Activated T-helper 1 cell treated with anti-CD3 and anti-CD28 coated beads, Interleukin-12 subunit alpha, Interleukin-12 subunit beta, Interleukin-2, Interleukin-4 antibody, amounts not matched to agents 30 ng/mL and 10 ng/mL and 1 ng/mL, durations not matched to agents 14 hours and 24 hours and 36 hours (primary cell): Measurements from ENCODE around the gene GUCY1A2. TPM values are rescaled to one million over a fixed set of nuclear protein-coding genes. Genes with fewer than 3 reads are reported as not detected.

Experiments
- DNase-seq: peaks from one replicate; pipeline ENCODE4 v3.0.0; 2021; ENCODE audit warnings: low spot score
- H3K27ac Mint-ChIP-seq: one replicate; pipeline ENCODE4 v1.8.0; 2021; ENCODE audit warnings: mild to moderate bottlenecking, mixed read lengths
- H3K27me3 Mint-ChIP-seq: one replicate; pipeline ENCODE4 v1.8.0; 2022; ENCODE audit warnings: mild to moderate bottlenecking, moderate library complexity, mixed read lengths; ENCODE audit not compliant: insufficient read depth
- H3K36me3 Mint-ChIP-seq: one replicate; pipeline ENCODE4 v1.8.0; 2021; ENCODE audit warnings: low read depth, mixed read lengths
- H3K4me1 Mint-ChIP-seq: one replicate; pipeline ENCODE4 v1.8.0; 2021; ENCODE audit warnings: low read depth, mixed read lengths
- H3K4me3 Mint-ChIP-seq: one replicate; pipeline ENCODE4 v1.8.0; 2021; ENCODE audit warnings: mild to moderate bottlenecking, moderate library complexity, mixed read lengths
- H3K9me3 Mint-ChIP-seq: one replicate; pipeline ENCODE4 v1.8.0; 2021; ENCODE audit warnings: mixed read lengths
- intact Hi-C: fragments of 100-400 bp; cut with micrococcal nuclease; formaldehyde crosslinking; loops from one replicate; pipeline ENCODE4 v1.15.1; 2024
- total RNA-seq: library from RNA; stranded (reverse); gene quantifications from 2 replicates; pipeline ENCODE4 v1.2.3, GENCODE V29; 2022

The GUCY1A2 gene
- total RNA-seq, 1 donor from 2014 or later = not detected

- Mint-ChIP-seq H3K36me3 (no peaks in the 10 kb centered on the region), H3K27me3 (no peaks in the 10 kb centered on the region), H3K9me3 (peaks cover 10% of the 10 kb centered on the region), H3K4me1 (no peaks in the 10 kb centered on the region), H3K27ac (no peak overlapping the region), H3K4me3 (no peak overlapping the region)
- DNase-seq = no peak
- intact Hi-C loops = no loop called here
These were observed 58.9 kb downstream of the GUCY1A2 start for GRCh38 chr11:106959386-106959785.

- intact Hi-C loops = no loop called here
- Mint-ChIP-seq H3K27me3 (no peaks in the 10 kb centered on the region), H3K27ac (no peak overlapping the region)
These were observed 59.6 kb downstream of the GUCY1A2 start for GRCh38 chr11:106958517-106959248.

GRCh38 chr11:106957030-106957482, 61.2 kb downstream of the GUCY1A2 start:
- intact Hi-C loops = no loop called here
- Mint-ChIP-seq H3K9me3 (peaks cover 14% of the 10 kb centered on the region), H3K4me1 (no peaks in the 10 kb centered on the region), H3K4me3 (no peak overlapping the region), H3K27ac (no peak overlapping the region), H3K36me3 (no peaks in the 10 kb centered on the region), H3K27me3 (no peaks in the 10 kb centered on the region)
- DNase-seq = no peak

More at GRCh38 chr11:106958517-106959248, 59.6 kb downstream of the GUCY1A2 start:
- H3K36me3 Mint-ChIP-seq = no peaks in the 10 kb centered on the region
- no peak for DNase-seq
- H3K9me3 Mint-ChIP-seq = peaks cover 14% of the 10 kb centered on the region
- H3K4me3 Mint-ChIP-seq = no peak overlapping the region
- H3K4me1 Mint-ChIP-seq = no peaks in the 10 kb centered on the region

- intact Hi-C loops = no loop called here
- H3K27ac Mint-ChIP-seq = no peak overlapping the region
- no peak overlapping the region for H3K4me3 Mint-ChIP-seq
- peaks cover 5% of the 10 kb centered on the region for H3K9me3 Mint-ChIP-seq
- DNase-seq = no peak
- no peaks in the 10 kb centered on the region for H3K4me1 Mint-ChIP-seq
- H3K27me3 Mint-ChIP-seq = no peaks in the 10 kb centered on the region
- H3K36me3 Mint-ChIP-seq = no peaks in the 10 kb centered on the region
These were observed 68.2 kb downstream of the GUCY1A2 start for GRCh38 chr11:106950067-106950491.

- Mint-ChIP-seq H3K27ac (no peak overlapping the region), H3K27me3 (no peaks in the 10 kb centered on the region), H3K36me3 (no peaks in the 10 kb centered on the region), H3K4me1 (no peaks in the 10 kb centered on the region), H3K4me3 (no peak overlapping the region), H3K9me3 (peaks cover 4% of the 10 kb centered on the region)
- intact Hi-C loops = no loop called here
- no peak for DNase-seq
These were observed 75.2 kb downstream of the GUCY1A2 start for GRCh38 chr11:106943089-106943488.

- Mint-ChIP-seq H3K27ac (no peak overlapping the region), H3K9me3 (peaks cover 12% of the 10 kb centered on the region), H3K4me3 (no peak overlapping the region), H3K27me3 (no peaks in the 10 kb centered on the region), H3K4me1 (no peaks in the 10 kb centered on the region), H3K36me3 (no peaks in the 10 kb centered on the region)
- intact Hi-C loops = no loop called here
- no peak for DNase-seq
These were observed 79.1 kb downstream of the GUCY1A2 start for GRCh38 chr11:106939157-106939556.

GRCh38 chr11:106937111-106937510, 81.2 kb downstream of the GUCY1A2 start:
- intact Hi-C loops = no loop called here
- peaks cover 8% of the 10 kb centered on the region for H3K9me3 Mint-ChIP-seq
- DNase-seq = no peak
- H3K27ac Mint-ChIP-seq = no peak overlapping the region
- H3K27me3 Mint-ChIP-seq = no peaks in the 10 kb centered on the region
- no peaks in the 10 kb centered on the region for H3K36me3 Mint-ChIP-seq
- no peaks in the 10 kb centered on the region for H3K4me1 Mint-ChIP-seq
- no peak overlapping the region for H3K4me3 Mint-ChIP-seq

GRCh38 chr11:106925245-106925644, 93.0 kb downstream of the GUCY1A2 start:
- Mint-ChIP-seq H3K27me3 (no peaks in the 10 kb centered on the region), H3K4me1 (no peaks in the 10 kb centered on the region), H3K9me3 (no peaks in the 10 kb centered on the region), H3K4me3 (no peak overlapping the region), H3K27ac (no peak overlapping the region), H3K36me3 (no peaks in the 10 kb centered on the region)
- no peak for DNase-seq
- intact Hi-C loops = no loop called here

- no peak overlapping the region for H3K4me3 Mint-ChIP-seq
- no peak overlapping the region for H3K27ac Mint-ChIP-seq
- H3K4me1 Mint-ChIP-seq = no peaks in the 10 kb centered on the region
- no peak for DNase-seq
- intact Hi-C loops = no loop called here
- H3K9me3 Mint-ChIP-seq = peaks cover 4% of the 10 kb centered on the region
- no peaks in the 10 kb centered on the region for H3K27me3 Mint-ChIP-seq
- no peaks in the 10 kb centered on the region for H3K36me3 Mint-ChIP-seq
These were observed 97.3 kb downstream of the GUCY1A2 start for GRCh38 chr11:106920899-106921509.

- no peaks in the 10 kb centered on the region for H3K4me1 Mint-ChIP-seq
- no peak overlapping the region for H3K4me3 Mint-ChIP-seq
- no peak for DNase-seq
- H3K27ac Mint-ChIP-seq = no peak overlapping the region
- H3K27me3 Mint-ChIP-seq = no peaks in the 10 kb centered on the region
- H3K9me3 Mint-ChIP-seq = peaks cover 4% of the 10 kb centered on the region
- intact Hi-C loops = no loop called here
- no peaks in the 10 kb centered on the region for H3K36me3 Mint-ChIP-seq
These were observed 100.3 kb downstream of the GUCY1A2 start for GRCh38 chr11:106917973-106918372.

GRCh38 chr11:106914409-106914808, 103.9 kb downstream of the GUCY1A2 start:
- intact Hi-C loops = no loop called here
- no peak overlapping the region for H3K4me3 Mint-ChIP-seq
- no peaks in the 10 kb centered on the region for H3K27me3 Mint-ChIP-seq
- no peak for DNase-seq
- H3K27ac Mint-ChIP-seq = no peak overlapping the region
- H3K9me3 Mint-ChIP-seq = peaks cover 4% of the 10 kb centered on the region
- no peaks in the 10 kb centered on the region for H3K36me3 Mint-ChIP-seq
- no peaks in the 10 kb centered on the region for H3K4me1 Mint-ChIP-seq

- no peak overlapping the region for H3K4me3 Mint-ChIP-seq
- H3K27ac Mint-ChIP-seq = no peak overlapping the region
- H3K4me1 Mint-ChIP-seq = no peaks in the 10 kb centered on the region
- no peaks in the 10 kb centered on the region for H3K9me3 Mint-ChIP-seq
- no peaks in the 10 kb centered on the region for H3K36me3 Mint-ChIP-seq
- no peaks in the 10 kb centered on the region for H3K27me3 Mint-ChIP-seq
- intact Hi-C loops = no loop called here
- no peak for DNase-seq
These were observed 105.1 kb downstream of the GUCY1A2 start for GRCh38 chr11:106913141-106913540.

GRCh38 chr11:106904826-106905225, 113.5 kb downstream of the GUCY1A2 start:
- Mint-ChIP-seq H3K4me3 (no peak overlapping the region), H3K27me3 (no peaks in the 10 kb centered on the region), H3K4me1 (no peaks in the 10 kb centered on the region), H3K27ac (no peak overlapping the region), H3K36me3 (no peaks in the 10 kb centered on the region), H3K9me3 (no peaks in the 10 kb centered on the region)
- intact Hi-C loops = no loop called here
- no peak for DNase-seq
